ENCODE data around the gene LRMDA.

Gene LRMDA

GRCh38 chr10:76072384-76072783 lies 641.0 kb downstream of the LRMDA start:
- POLR2A ChIA-PET = no interaction called here
- no peak for DNase-seq (ENCODE audit: extremely low spot score)
- CTCF ChIA-PET = interaction anchor here (0.7 kb wide), 1 partner anchor 35 kb away, joined by 3 read pairs; no protein-coding TSS in a partner anchor
- TF ChIP-seq CTCF (IDR thresholded peaks at IDR 0.05; ENCODE audit: control extremely low read depth, extremely low read depth, low read depth, missing control alignments) = no peak

DNA sequence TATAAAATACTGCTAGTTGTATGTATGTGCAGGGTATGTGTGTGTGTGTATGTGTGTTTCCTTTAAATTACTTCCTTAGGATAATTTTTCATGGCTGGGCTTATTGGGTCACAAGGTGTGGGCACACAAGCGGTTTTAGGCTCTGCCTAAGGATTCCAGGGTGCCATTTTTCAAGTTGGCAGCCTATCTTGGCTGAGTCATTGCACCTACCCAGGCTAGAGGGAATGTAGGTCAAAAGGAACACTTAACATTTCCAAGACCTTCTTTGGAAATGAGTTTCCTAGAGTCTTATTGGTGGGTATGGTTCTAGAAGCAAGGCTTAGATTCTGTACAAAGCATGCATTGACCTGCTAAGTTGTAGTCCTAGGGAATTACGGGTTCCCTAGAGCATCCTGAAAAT lies 642.1 kb downstream of the LRMDA start:
- POLR2A ChIA-PET = no interaction called here
- TF ChIP-seq CTCF (IDR thresholded peaks at IDR 0.05; ENCODE audit: control extremely low read depth, extremely low read depth, low read depth, missing control alignments) = no peak
- CTCF ChIA-PET = no interaction called here
- DNase-seq (ENCODE audit: extremely low spot score) = no peak

- TF ChIP-seq CTCF (IDR thresholded peaks at IDR 0.05; ENCODE audit: control extremely low read depth, extremely low read depth, low read depth, missing control alignments) = no peak
- ChIA-PET POLR2A (no interaction called here), CTCF (no interaction called here)
Observed at GRCh38 chr10:76074659-76075058, 643.2 kb downstream of the LRMDA start.

DNA sequence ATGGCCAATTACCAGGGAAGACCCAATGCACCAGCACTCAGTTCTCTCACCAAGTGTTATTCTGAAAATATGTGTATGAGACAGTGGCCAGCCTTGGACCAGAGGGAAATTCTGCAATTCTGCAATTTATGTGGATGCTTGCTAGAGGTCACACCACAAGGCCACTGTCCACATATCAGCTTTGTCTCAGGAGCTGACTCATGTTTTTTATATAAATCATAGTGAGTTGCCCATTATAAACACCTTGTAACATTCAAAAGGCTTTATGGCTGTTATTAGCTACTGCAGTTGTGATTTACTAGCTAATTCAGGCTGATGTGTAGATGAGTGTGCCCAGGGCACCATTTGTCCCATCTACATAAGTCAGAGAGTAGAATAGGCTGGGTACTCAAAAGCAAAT lies 649.0 kb downstream of the LRMDA start:
- no peak for DNase-seq (ENCODE audit: extremely low spot score)
- CTCF ChIA-PET = no interaction called here
- TF ChIP-seq CTCF (IDR thresholded peaks at IDR 0.05; ENCODE audit: control extremely low read depth, extremely low read depth, low read depth, missing control alignments) = no peak
- POLR2A ChIA-PET = no interaction called here

More at GRCh38 chr10:76074659-76075058, 643.2 kb downstream of the LRMDA start:
- DNase-seq (ENCODE audit: extremely low spot score) = no peak

DNA sequence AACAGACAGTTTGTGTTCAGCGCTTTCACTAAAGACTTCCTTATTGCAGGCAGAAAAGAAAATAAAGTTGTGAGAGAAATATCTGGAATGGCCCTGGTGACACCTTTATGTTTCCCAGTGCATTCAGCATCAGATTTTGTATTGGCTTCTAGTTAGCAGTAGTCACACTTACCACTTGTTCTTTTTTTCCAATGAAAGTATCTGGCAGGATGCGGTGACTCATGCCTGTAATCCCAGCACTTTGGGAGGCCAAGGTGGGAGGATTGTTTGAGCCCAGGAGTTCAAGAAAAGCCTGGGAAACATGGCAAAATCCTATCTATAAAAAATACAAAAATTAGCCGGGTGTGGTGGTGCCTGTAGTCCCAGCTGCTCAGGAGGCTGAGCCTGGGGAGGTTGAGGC lies 649.6 kb downstream of the LRMDA start:
- DNase-seq (ENCODE audit: extremely low spot score) = no peak
- TF ChIP-seq CTCF (IDR thresholded peaks at IDR 0.05; ENCODE audit: control extremely low read depth, extremely low read depth, low read depth, missing control alignments) = no peak
- ChIA-PET POLR2A (no interaction called here), CTCF (no interaction called here)

GRCh38 chr10:76082232-76082631 lies 650.8 kb downstream of the LRMDA start:
- POLR2A ChIA-PET = no interaction called here
- TF ChIP-seq CTCF (IDR thresholded peaks at IDR 0.05; ENCODE audit: control extremely low read depth, extremely low read depth, low read depth, missing control alignments) = no peak
- CTCF ChIA-PET = no interaction called here
- no peak for DNase-seq (ENCODE audit: extremely low spot score)

GRCh38 chr10:76082956-76083355 lies 651.5 kb downstream of the LRMDA start:
- CTCF ChIA-PET = no interaction called here
- TF ChIP-seq CTCF (IDR thresholded peaks at IDR 0.05; ENCODE audit: control extremely low read depth, extremely low read depth, low read depth, missing control alignments) = no peak
- DNase-seq (ENCODE audit: extremely low spot score) = no peak
- POLR2A ChIA-PET = no interaction called here

Measured in GM10248 (cell line).